Measurements from ENCODE around the gene POMC.
A peak's percentile ranks its signal among the peaks of the same experiment; 100 is the strongest.
"Not testable (repeated sequence)": the region's sequence is repeated elsewhere in the genome, so short reads cannot be mapped to it uniquely, and the experiment has no call there.

Gene POMC

DNA sequence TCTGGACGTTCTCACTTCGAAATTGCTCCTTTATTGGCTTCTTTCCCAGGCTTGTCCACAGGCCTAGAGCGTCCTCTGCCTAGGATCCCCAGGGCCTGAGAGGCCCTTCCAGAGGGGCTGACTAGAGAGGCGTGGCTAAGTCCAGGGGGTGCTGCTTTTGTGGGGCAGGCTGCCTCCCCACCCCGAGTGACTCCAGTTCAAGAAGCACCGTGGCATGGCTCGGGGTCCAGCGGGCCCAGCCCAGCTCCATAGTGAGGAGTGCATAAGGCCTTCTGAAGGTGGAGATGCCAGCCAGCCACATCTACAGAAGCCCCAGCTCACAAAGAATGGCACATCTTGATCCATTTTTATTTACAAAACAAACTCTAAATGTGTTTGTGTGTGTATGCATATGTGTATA, 44.8 kb upstream of the POMC start:
- WGBS, 2 donors (ENCODE audit: extremely low coverage in 2 of 2, insufficient read length in 2 of 2, insufficient replicate concordance in 1 of 2) = no CpG with 5 or more reads among the region's 8 CpGs
- Histone ChIP-seq H2BK12ac (ENCODE audit: low read length) (peak overlapping the region; percentile 4), H2BK5ac (ENCODE audit: low read length) (peak overlapping the region; percentile 16), H3K27me3 (ENCODE audit: control insufficient read depth in 3 of 3, insufficient read depth in 3 of 3, low read depth in 1 of 3, low read length in 3 of 3) (peaks cover 0 to 11% (median 0%) of the 10 kb centered on the region in 3 experiments), H2BK120ac (ENCODE audit: low read depth, low read length) (no peak overlapping the region), H3K4me2 (ENCODE audit: insufficient read depth, low read length, poor library complexity, severe bottlenecking) (no peak overlapping the region), H3K18ac (ENCODE audit: low read length) (no peak overlapping the region), H4K8ac (ENCODE audit: low read depth, low read length) (no peak overlapping the region), H3K14ac (ENCODE audit: low read length) (no peak overlapping the region), H3K4me1 (ENCODE audit: control insufficient read depth in 2 of 2, insufficient read depth in 1 of 2, low read depth in 1 of 2, low read length in 2 of 2) (peaks cover 0 to 11% of the 10 kb centered on the region in 2 donors), H3K9me3 (replicated peaks in 1 of 2; ENCODE audit: control insufficient read depth in 2 of 2, insufficient read depth in 1 of 2, low read depth in 1 of 2, low read length in 2 of 2) (peaks cover 0 to 2% of the 10 kb centered on the region in 2 donors), H2BK15ac (ENCODE audit: low read length) (no peak overlapping the region), H2AK5ac (ENCODE audit: low read depth, low read length) (peak overlapping the region; percentile 61), H3K79me1 (ENCODE audit: low read depth, low read length) (no peaks in the 10 kb centered on the region), H2AFZ (ENCODE audit: low read length) (peak overlapping the region; percentile 42), H3K23ac (ENCODE audit: low read depth, low read length, poor library complexity) (peak overlapping the region; percentile 86), H3K27ac (replicated peaks; ENCODE audit: low read length) (no peak overlapping the region), H3K36me3 (replicated peaks in 1 of 2; ENCODE audit: control insufficient read depth in 2 of 2, insufficient read depth in 2 of 2, low read length in 2 of 2) (no peaks in the 10 kb centered on the region), H3K4me3 (ENCODE audit: low read length in 2 of 2) (no peak overlapping the region), H4K91ac (ENCODE audit: low read depth, low read length, poor library complexity) (no peak overlapping the region), H3K4ac (ENCODE audit: low read length) (no peak overlapping the region), H3K9ac (ENCODE audit: low read depth, low read length, poor library complexity) (no peak overlapping the region)
- DNase-seq (ENCODE audit: low spot score) = no peak

DNA sequence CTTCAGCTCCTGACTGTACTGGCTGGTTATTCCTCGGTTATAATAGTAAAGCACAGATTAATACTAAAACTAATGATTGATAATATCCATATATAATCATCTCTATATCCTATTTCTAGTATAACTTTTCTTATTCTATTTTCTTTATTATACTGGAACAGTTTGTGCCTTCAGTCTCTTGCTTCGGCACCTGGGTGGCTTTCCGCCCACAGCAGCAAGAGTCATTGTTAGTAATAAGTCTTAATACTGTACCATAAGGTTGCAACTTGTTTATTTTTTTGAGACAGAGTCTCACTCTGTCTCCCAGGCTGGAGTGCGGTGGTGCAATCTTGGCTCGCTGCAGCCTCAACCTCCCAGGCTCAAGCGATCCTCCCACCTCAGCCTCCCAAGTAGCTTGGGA, 42.5 kb upstream of the POMC start:
- H2BK12ac ChIP-seq (ENCODE audit: low read length); H3K79me1 ChIP-seq (ENCODE audit: low read depth, low read length): not testable (repeated sequence)

DNA sequence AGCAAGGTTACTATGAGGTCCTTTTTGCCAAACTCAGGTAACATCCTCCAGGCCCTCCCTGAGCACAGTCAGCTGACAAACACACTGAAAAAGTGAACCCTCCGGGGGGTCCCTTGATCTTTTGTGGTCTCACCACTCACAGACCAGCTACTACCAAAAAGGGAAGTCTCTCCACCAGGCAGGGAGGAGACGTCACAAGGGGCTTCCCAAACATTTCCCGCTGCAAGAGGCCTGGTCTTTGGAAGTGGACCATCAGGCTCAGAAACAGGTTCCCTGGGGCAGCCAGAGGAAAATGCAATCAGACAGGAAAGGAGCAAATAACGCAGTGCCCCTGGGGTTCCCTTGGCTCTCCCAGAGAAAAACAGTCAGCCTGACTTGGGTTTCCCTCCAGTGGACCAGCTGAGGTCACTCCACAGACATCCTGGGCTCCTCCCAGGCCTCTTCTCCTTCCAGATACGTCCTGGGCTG, 38.7 kb upstream of the POMC start:
- no peak overlapping the region for H2AFZ ChIP-seq (ENCODE audit: low read length)
- no peak overlapping the region for H2BK12ac ChIP-seq (ENCODE audit: low read length)
- no peak overlapping the region for H3K14ac ChIP-seq (ENCODE audit: low read length)
- H3K4me3 ChIP-seq (ENCODE audit: low read length in 2 of 2) = no peak overlapping the region
- no peak overlapping the region for H3K18ac ChIP-seq (ENCODE audit: low read length)
- H4K91ac ChIP-seq (ENCODE audit: low read depth, low read length, poor library complexity) = no peak overlapping the region
- no peaks in the 10 kb centered on the region for H3K36me3 ChIP-seq (replicated peaks in 1 of 2; ENCODE audit: control insufficient read depth in 2 of 2, insufficient read depth in 2 of 2, low read length in 2 of 2)
- H3K79me1 ChIP-seq (ENCODE audit: low read depth, low read length) = no peaks in the 10 kb centered on the region
- H3K4me2 ChIP-seq (ENCODE audit: insufficient read depth, low read length, poor library complexity, severe bottlenecking) = no peak overlapping the region
- H3K4ac ChIP-seq (ENCODE audit: low read length) = no peak overlapping the region
- H3K27me3 ChIP-seq (ENCODE audit: control insufficient read depth in 3 of 3, insufficient read depth in 3 of 3, low read depth in 1 of 3, low read length in 3 of 3) = peaks cover 0 to 6% (median 0%) of the 10 kb centered on the region in 3 experiments
- DNase-seq (ENCODE audit: low spot score) = no peak
- peaks cover 0 to 11% of the 10 kb centered on the region in 2 donors for H3K4me1 ChIP-seq (ENCODE audit: control insufficient read depth in 2 of 2, insufficient read depth in 1 of 2, low read depth in 1 of 2, low read length in 2 of 2)
- no peak overlapping the region for H2BK15ac ChIP-seq (ENCODE audit: low read length)
- no peak overlapping the region for H3K9ac ChIP-seq (ENCODE audit: low read depth, low read length, poor library complexity)
- no peak overlapping the region for H2BK120ac ChIP-seq (ENCODE audit: low read depth, low read length)
- H2AK5ac ChIP-seq (ENCODE audit: low read depth, low read length) = no peak overlapping the region
- H2BK5ac ChIP-seq (ENCODE audit: low read length) = no peak overlapping the region
- H3K27ac ChIP-seq (replicated peaks; ENCODE audit: low read length) = no peak overlapping the region
- no peaks in the 10 kb centered on the region for H3K9me3 ChIP-seq (replicated peaks in 1 of 2; ENCODE audit: control insufficient read depth in 2 of 2, insufficient read depth in 1 of 2, low read depth in 1 of 2, low read length in 2 of 2)
- H4K8ac ChIP-seq (ENCODE audit: low read depth, low read length) = no peak overlapping the region
- no peak overlapping the region for H3K23ac ChIP-seq (ENCODE audit: low read depth, low read length, poor library complexity)
- WGBS, 2 donors (ENCODE audit: extremely low coverage in 2 of 2, insufficient read length in 2 of 2, insufficient replicate concordance in 1 of 2) = no CpG with 5 or more reads among the region's 5 CpGs

More for the DNA sequence above, 42.5 kb upstream of the POMC start:
- H4K8ac ChIP-seq (ENCODE audit: low read depth, low read length); H3K27ac ChIP-seq (replicated peaks; ENCODE audit: low read length); H3K9ac ChIP-seq (ENCODE audit: low read depth, low read length, poor library complexity); H3K9me3 ChIP-seq (replicated peaks in 1 of 2; ENCODE audit: control insufficient read depth in 2 of 2, insufficient read depth in 1 of 2, low read depth in 1 of 2, low read length in 2 of 2); DNase-seq (ENCODE audit: low spot score); H3K18ac ChIP-seq (ENCODE audit: low read length); H3K36me3 ChIP-seq (replicated peaks in 1 of 2; ENCODE audit: control insufficient read depth in 2 of 2, insufficient read depth in 2 of 2, low read length in 2 of 2); H2AFZ ChIP-seq (ENCODE audit: low read length); H2BK5ac ChIP-seq (ENCODE audit: low read length); H2BK15ac ChIP-seq (ENCODE audit: low read length); H2BK120ac ChIP-seq (ENCODE audit: low read depth, low read length); H3K14ac ChIP-seq (ENCODE audit: low read length); H3K23ac ChIP-seq (ENCODE audit: low read depth, low read length, poor library complexity); H4K91ac ChIP-seq (ENCODE audit: low read depth, low read length, poor library complexity); H2AK5ac ChIP-seq (ENCODE audit: low read depth, low read length); H3K4ac ChIP-seq (ENCODE audit: low read length); H3K4me3 ChIP-seq (ENCODE audit: low read length in 2 of 2); H3K4me2 ChIP-seq (ENCODE audit: insufficient read depth, low read length, poor library complexity, severe bottlenecking): not testable (repeated sequence)
- Histone ChIP-seq H3K4me1 (ENCODE audit: control insufficient read depth in 2 of 2, insufficient read depth in 1 of 2, low read depth in 1 of 2, low read length in 2 of 2) (peaks cover 0 to 11% of the 10 kb centered on the region in 2 donors), H3K27me3 (ENCODE audit: control insufficient read depth in 3 of 3, insufficient read depth in 3 of 3, low read depth in 1 of 3, low read length in 3 of 3) (peaks cover 0 to 11% (median 0%) of the 10 kb centered on the region in 3 experiments)
- no CpG with 5 or more reads among the region's 6 CpGs for WGBS, 2 donors (ENCODE audit: extremely low coverage in 2 of 2, insufficient read length in 2 of 2, insufficient replicate concordance in 1 of 2)

DNA sequence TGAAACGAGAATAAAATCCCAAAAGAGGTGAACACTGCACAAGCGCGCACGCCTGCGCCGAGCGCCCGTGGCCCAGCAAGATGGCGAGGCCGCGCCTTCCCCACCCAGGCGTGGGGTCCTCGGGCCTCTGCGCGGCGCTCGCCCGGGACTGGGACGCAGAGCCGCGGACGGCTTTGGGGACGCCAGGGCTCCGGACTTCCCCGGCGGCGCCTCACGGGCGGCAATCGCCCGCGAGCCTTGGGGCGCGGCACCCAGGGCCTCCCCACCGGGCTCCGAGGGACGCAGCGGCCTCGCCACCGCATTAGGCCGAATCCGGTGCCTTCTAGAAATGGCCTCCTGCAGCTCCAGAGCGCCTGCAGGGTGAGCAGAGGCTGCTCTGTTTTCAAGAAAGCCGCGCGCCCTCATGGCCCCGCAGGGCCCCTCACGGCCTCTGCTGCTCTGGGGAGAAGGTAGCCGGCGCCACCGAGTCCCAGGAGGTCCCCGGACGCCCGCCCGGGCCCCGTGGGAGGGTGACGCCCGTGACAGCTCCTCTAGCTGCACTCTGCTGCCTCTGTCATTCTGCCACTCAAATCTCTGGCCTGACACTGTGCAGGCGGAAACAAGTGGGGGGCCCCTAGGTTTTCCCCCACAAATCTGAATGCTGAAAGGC, 35.9 kb upstream of the POMC start:
- Histone ChIP-seq H4K8ac (ENCODE audit: low read depth, low read length) (peak overlapping the region; percentile 77), H3K27me3 (ENCODE audit: control insufficient read depth in 3 of 3, insufficient read depth in 3 of 3, low read depth in 1 of 3, low read length in 3 of 3) (peaks cover 0 to 24% (median 0%) of the 10 kb centered on the region in 3 experiments), H3K9ac (ENCODE audit: low read depth, low read length, poor library complexity) (no peak overlapping the region), H3K4me2 (ENCODE audit: insufficient read depth, low read length, poor library complexity, severe bottlenecking) (no peak overlapping the region), H2AFZ (ENCODE audit: low read length) (no peak overlapping the region), H3K27ac (replicated peaks; ENCODE audit: low read length) (no peak overlapping the region), H3K9me3 (replicated peaks in 1 of 2; ENCODE audit: control insufficient read depth in 2 of 2, insufficient read depth in 1 of 2, low read depth in 1 of 2, low read length in 2 of 2) (no peaks in the 10 kb centered on the region), H3K4me3 (ENCODE audit: low read length in 2 of 2) (no peak overlapping the region), H3K36me3 (replicated peaks in 1 of 2; ENCODE audit: control insufficient read depth in 2 of 2, insufficient read depth in 2 of 2, low read length in 2 of 2) (no peaks in the 10 kb centered on the region), H2AK5ac (ENCODE audit: low read depth, low read length) (no peak overlapping the region), H3K23ac (ENCODE audit: low read depth, low read length, poor library complexity) (no peak overlapping the region), H2BK15ac (ENCODE audit: low read length) (peak overlapping the region; percentile 56), H2BK5ac (ENCODE audit: low read length) (peak overlapping the region; percentile 47), H2BK120ac (ENCODE audit: low read depth, low read length) (peak overlapping the region; percentile 87), H3K79me1 (ENCODE audit: low read depth, low read length) (no peaks in the 10 kb centered on the region), H3K18ac (ENCODE audit: low read length) (peak overlapping the region; percentile 84), H4K91ac (ENCODE audit: low read depth, low read length, poor library complexity) (no peak overlapping the region), H3K4ac (ENCODE audit: low read length) (peak overlapping the region; percentile 57), H3K14ac (ENCODE audit: low read length) (no peak overlapping the region), H3K4me1 (ENCODE audit: control insufficient read depth in 2 of 2, insufficient read depth in 1 of 2, low read depth in 1 of 2, low read length in 2 of 2) (peaks cover 0 to under 1% of the 10 kb centered on the region in 2 donors), H2BK12ac (ENCODE audit: low read length) (peak overlapping the region; percentile 63)
- no CpG with 5 or more reads among the region's 59 CpGs for WGBS, 2 donors (ENCODE audit: extremely low coverage in 2 of 2, insufficient read length in 2 of 2, insufficient replicate concordance in 1 of 2)
- DNase-seq (ENCODE audit: low spot score) = no peak

All from neuronal stem cell (in vitro differentiated cells).